ENCODE data around the gene SMG9. TPM values are rescaled to one million over a fixed set of nuclear protein-coding genes. Genes with fewer than 3 reads are reported as not detected.
A peak's percentile ranks its signal among the peaks of the same experiment; 100 is the strongest.

SMG9 gene
- total RNA-seq, 2 experiments from 2014 or later: 55.7 to 58.1 TPM

GRCh38 chr19:43708716-43709115, 46.0 kb downstream of the SMG9 start:
- Mint-ChIP-seq H3K4me3 (no peak overlapping the region), H3K9me3 (peaks cover 4% of the 10 kb centered on the region), H3K4me1 (no peaks in the 10 kb centered on the region), H3K27me3 (peaks cover 6% of the 10 kb centered on the region), H3K27ac (no peak overlapping the region), H3K36me3 (peaks cover 2% of the 10 kb centered on the region)
- no peak for DNase-seq

- no peak overlapping the region for H3K4me3 Mint-ChIP-seq
Measured at GRCh38 chr19:43707158-43707712, 47.5 kb downstream of the SMG9 start.

GRCh38 chr19:43705729-43706128, 49.0 kb downstream of the SMG9 start:
- DNase-seq: no peak
- Mint-ChIP-seq H3K27me3 (no peaks in the 10 kb centered on the region), H3K9me3 (peaks cover 6% of the 10 kb centered on the region), H3K36me3 (peaks cover 3% of the 10 kb centered on the region), H3K4me3 (no peak overlapping the region), H3K4me1 (peaks cover 8% of the 10 kb centered on the region), H3K27ac (no peak overlapping the region)

More at GRCh38 chr19:43707158-43707712, 47.5 kb downstream of the SMG9 start:
- DNase-seq: no peak
- no peaks in the 10 kb centered on the region for H3K4me1 Mint-ChIP-seq
- H3K27ac Mint-ChIP-seq: no peak overlapping the region
- peaks cover 6% of the 10 kb centered on the region for H3K27me3 Mint-ChIP-seq
- peaks cover 2% of the 10 kb centered on the region for H3K36me3 Mint-ChIP-seq
- H3K9me3 Mint-ChIP-seq: peaks cover 4% of the 10 kb centered on the region

- Mint-ChIP-seq H3K4me1 (peaks cover 20% of the 10 kb centered on the region), H3K9me3 (peaks cover 5% of the 10 kb centered on the region), H3K27ac (no peak overlapping the region), H3K27me3 (peaks cover 8% of the 10 kb centered on the region), H3K4me3 (no peak overlapping the region), H3K36me3 (peaks cover 2% of the 10 kb centered on the region)
- DNase-seq: no peak
Measured at GRCh38 chr19:43704002-43704705, 50.6 kb downstream of the SMG9 start.

- Mint-ChIP-seq H3K4me1 (peaks cover 20% of the 10 kb centered on the region), H3K27ac (peak overlapping the region; percentile 88), H3K27me3 (peaks cover 36% of the 10 kb centered on the region), H3K36me3 (peaks cover 2% of the 10 kb centered on the region), H3K9me3 (peaks cover 4% of the 10 kb centered on the region), H3K4me3 (peak overlapping the region; percentile 77)
- DNase-seq: no peak
Measured at GRCh38 chr19:43700395-43701000, 54.3 kb downstream of the SMG9 start.

GRCh38 chr19:43699506-43700394, 55.0 kb downstream of the SMG9 start:
- Mint-ChIP-seq H3K4me3 (peak overlapping the region; percentile 38), H3K4me1 (peaks cover 20% of the 10 kb centered on the region), H3K36me3 (peaks cover 2% of the 10 kb centered on the region), H3K27me3 (peaks cover 36% of the 10 kb centered on the region), H3K27ac (no peak overlapping the region), H3K9me3 (peaks cover 4% of the 10 kb centered on the region)
- DNase-seq: no peak

GRCh38 chr19:43697295-43697694, 57.5 kb downstream of the SMG9 start:
- Mint-ChIP-seq H3K27me3 (peaks cover 43% of the 10 kb centered on the region), H3K4me3 (no peak overlapping the region), H3K36me3 (peaks cover 2% of the 10 kb centered on the region), H3K27ac (no peak overlapping the region), H3K9me3 (peaks cover 7% of the 10 kb centered on the region), H3K4me1 (peaks cover 20% of the 10 kb centered on the region)
- DNase-seq: no peak

GRCh38 chr19:43695985-43696704, 58.6 kb downstream of the SMG9 start:
- no peak for DNase-seq
- H3K4me3 Mint-ChIP-seq: no peak overlapping the region
- H3K9me3 Mint-ChIP-seq: peaks cover 10% of the 10 kb centered on the region
- no peaks in the 10 kb centered on the region for H3K36me3 Mint-ChIP-seq
- peaks cover 43% of the 10 kb centered on the region for H3K27me3 Mint-ChIP-seq
- H3K27ac Mint-ChIP-seq: no peak overlapping the region
- peaks cover 15% of the 10 kb centered on the region for H3K4me1 Mint-ChIP-seq

- H3K4me1 Mint-ChIP-seq: peaks cover under 1% of the 10 kb centered on the region
- H3K4me3 Mint-ChIP-seq: no peak overlapping the region
- peaks cover 15% of the 10 kb centered on the region for H3K9me3 Mint-ChIP-seq
- no peak for DNase-seq
- peaks cover 36% of the 10 kb centered on the region for H3K27me3 Mint-ChIP-seq
- no peak overlapping the region for H3K27ac Mint-ChIP-seq
- no peaks in the 10 kb centered on the region for H3K36me3 Mint-ChIP-seq
Measured at GRCh38 chr19:43694553-43694952, 60.2 kb downstream of the SMG9 start.

- no peak for DNase-seq
- Mint-ChIP-seq H3K27me3 (peaks cover 24% of the 10 kb centered on the region), H3K36me3 (no peaks in the 10 kb centered on the region), H3K27ac (no peak overlapping the region), H3K4me1 (no peaks in the 10 kb centered on the region), H3K9me3 (peaks cover 15% of the 10 kb centered on the region), H3K4me3 (no peak overlapping the region)
Measured at GRCh38 chr19:43692877-43693276, 61.9 kb downstream of the SMG9 start.

GRCh38 chr19:43692385-43692784, 62.4 kb downstream of the SMG9 start:
- H3K27me3 Mint-ChIP-seq: peaks cover 21% of the 10 kb centered on the region
- no peak overlapping the region for H3K27ac Mint-ChIP-seq
- H3K4me3 Mint-ChIP-seq: no peak overlapping the region
- H3K9me3 Mint-ChIP-seq: peaks cover 15% of the 10 kb centered on the region
- H3K36me3 Mint-ChIP-seq: no peaks in the 10 kb centered on the region
- DNase-seq: no peak
- H3K4me1 Mint-ChIP-seq: no peaks in the 10 kb centered on the region

- no peak for DNase-seq
- Mint-ChIP-seq H3K9me3 (peaks cover 15% of the 10 kb centered on the region), H3K27me3 (peaks cover 15% of the 10 kb centered on the region)
Measured at GRCh38 chr19:43691755-43692154, 63.0 kb downstream of the SMG9 start.

GRCh38 chr19:43690890-43691289, 63.9 kb downstream of the SMG9 start:
- Mint-ChIP-seq H3K27ac (no peak overlapping the region), H3K27me3 (peaks cover 8% of the 10 kb centered on the region), H3K4me3 (no peak overlapping the region), H3K4me1 (no peaks in the 10 kb centered on the region), H3K36me3 (no peaks in the 10 kb centered on the region), H3K9me3 (peaks cover 14% of the 10 kb centered on the region)
- no peak for DNase-seq

More at GRCh38 chr19:43691755-43692154, 63.0 kb downstream of the SMG9 start:
- Mint-ChIP-seq H3K36me3 (no peaks in the 10 kb centered on the region), H3K4me3 (no peak overlapping the region), H3K4me1 (no peaks in the 10 kb centered on the region), H3K27ac (no peak overlapping the region)

- Mint-ChIP-seq H3K9me3 (peaks cover 14% of the 10 kb centered on the region), H3K27me3 (peaks cover 8% of the 10 kb centered on the region), H3K4me1 (no peaks in the 10 kb centered on the region), H3K36me3 (no peaks in the 10 kb centered on the region), H3K27ac (no peak overlapping the region), H3K4me3 (no peak overlapping the region)
- DNase-seq: no peak
Measured at GRCh38 chr19:43690444-43690843, 64.3 kb downstream of the SMG9 start.
